Upper lobe of left lung (tissue), 6 donors: ENCODE results near the gene RYR1. TPM values are rescaled to one million over a fixed set of nuclear protein-coding genes. Genes with fewer than 3 reads are reported as not detected.

Source experiments
- ATAC-seq, 2 donors: fragments of 200-7000 bp; cut with Tn5 transposase; one replicate each; pipeline ENCODE4 v1.9.1; 2022; ENCODE audit warnings: mild to moderate bottlenecking in 2 of 2, moderate library complexity in 2 of 2; ENCODE audit not compliant: low FRiP score in 2 of 2
- DNase-seq, 2 donors: peaks; one replicate each; pipeline ENCODE4 v3.0.0-alpha.2; 2019 to 2020
- H3K27ac ChIP-seq, 4 donors: fragments of 200-600 bp; sonication (generic); one replicate each; pipeline ENCODE4 v1.5.1; 2016 to 2019
- H3K27me3 ChIP-seq, 4 donors: fragments of 200-600 bp; sonication (generic); one replicate each; pipeline ENCODE4 v1.5.1; 2017 to 2019
- H3K36me3 ChIP-seq, 4 donors: fragments of 200-600 bp; sonication (generic); one replicate each; pipeline ENCODE4 v1.5.1; 2016 to 2019
- H3K4me1 ChIP-seq, 4 donors: fragments of 200-600 bp; sonication (generic); one replicate each; pipeline ENCODE4 v1.5.1; 2018 to 2019
- H3K4me3 ChIP-seq, 4 donors: fragments of 200-600 bp; sonication (generic); one replicate each; pipeline ENCODE4 v1.5.1; 2017 to 2019; ENCODE audit warnings: mild to moderate bottlenecking in 2 of 4, moderate library complexity in 1 of 4
- H3K9me3 ChIP-seq, 4 donors: fragments of 200-600 bp; sonication (generic); one replicate each; pipeline ENCODE4 v1.5.1; 2018 to 2019
- CTCF ChIP-seq, 6 experiments: fragments of 450-650 bp in 4 of 6; fragments of 200-600 bp in 2 of 6; sonication (generic) in 2 of 6; IDR thresholded peaks; one replicate each; pipeline ENCODE4 v1.5.1; 2016 to 2019; ENCODE audit warnings: antibody characterized with exemption in 6 of 6
- EP300 ChIP-seq, 4 donors: sonication (generic); formaldehyde crosslinking; IDR thresholded peaks; one replicate each; pipeline ENCODE4 v1.5.1; 2017; ENCODE audit warnings: antibody characterized with exemption in 4 of 4, control low read depth in 2 of 4
- POLR2A ChIP-seq, 4 donors: fragments of 450-650 bp; IDR thresholded peaks; one replicate each; pipeline ENCODE4 v1.5.1; 2016 to 2017; ENCODE audit warnings: antibody characterized with exemption in 4 of 4, mild to moderate bottlenecking in 2 of 4
- POLR2AphosphoS5 ChIP-seq, 2 donors: sonication (generic); formaldehyde crosslinking; IDR thresholded peaks; one replicate each; pipeline ENCODE4 v1.5.1; 2017; ENCODE audit warnings: antibody characterized with exemption in 2 of 2
- WGBS, 2 donors: methylation state at CpG; one replicate each; pipeline ENCODE4 v1.1.5; 2017 to 2018; 5-methylcytosine and 5-hydroxymethylcytosine counted together
- total RNA-seq, 6 donors: library from RNA; depleted of rRNA in 4 of 6; stranded (reverse); fragments of >200 nt in 4 of 6; gene quantifications; one replicate each; pipeline versions ENCODE4 v1.1.0 to v1.2.1, GENCODE V29; 2016 to 2021
- donor health status: DM: no; HTN: no; CAD: no; lungs with moderate emphysema.
- donor health status: DM: no; HTN: yes; CAD: no; lungs with severe emphysema.

The RYR1 gene
- total RNA-seq, 6 donors from 2014 or later = 1.1 to 22.0 (median 5.5) TPM

DNA sequence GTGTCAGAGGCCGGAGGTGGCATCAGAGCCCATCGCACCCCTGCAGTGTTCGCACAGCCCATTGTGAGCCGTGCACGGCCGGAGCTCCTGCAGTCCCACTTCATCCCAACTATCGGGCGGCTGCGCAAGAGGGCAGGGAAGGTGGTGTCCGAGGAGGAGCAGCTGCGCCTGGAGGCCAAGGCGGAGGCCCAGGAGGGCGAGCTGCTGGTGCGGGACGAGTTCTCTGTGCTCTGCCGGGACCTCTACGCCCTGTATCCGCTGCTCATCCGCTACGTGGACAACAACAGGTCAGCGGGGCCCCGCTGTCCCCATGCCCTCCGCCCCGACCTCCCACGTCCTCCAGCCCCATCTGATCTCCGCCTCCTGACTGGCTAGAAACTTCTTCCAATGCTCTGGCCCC is 85.7 kb downstream of the RYR1 start:
- H3K27ac ChIP-seq = no peak overlapping the region
- ATAC-seq = no peak
- peak in 1 of 2 donors; percentile 76 for DNase-seq
- H3K27me3 ChIP-seq = no peaks in the 10 kb centered on the region
- H3K4me3 ChIP-seq = no peak overlapping the region
- no peaks in the 10 kb centered on the region for H3K36me3 ChIP-seq
- H3K4me1 ChIP-seq = peaks cover 2 to 7% (median 5%) of the 10 kb centered on the region in 4 donors
- H3K9me3 ChIP-seq = no peaks in the 10 kb centered on the region
- 91 to 94% methylated on average over 19 to 26 of the region's 26 CpGs for WGBS, 2 donors
- TF ChIP-seq POLR2AphosphoS5 (IDR thresholded peaks at IDR 0.05) = no peak

DNA sequence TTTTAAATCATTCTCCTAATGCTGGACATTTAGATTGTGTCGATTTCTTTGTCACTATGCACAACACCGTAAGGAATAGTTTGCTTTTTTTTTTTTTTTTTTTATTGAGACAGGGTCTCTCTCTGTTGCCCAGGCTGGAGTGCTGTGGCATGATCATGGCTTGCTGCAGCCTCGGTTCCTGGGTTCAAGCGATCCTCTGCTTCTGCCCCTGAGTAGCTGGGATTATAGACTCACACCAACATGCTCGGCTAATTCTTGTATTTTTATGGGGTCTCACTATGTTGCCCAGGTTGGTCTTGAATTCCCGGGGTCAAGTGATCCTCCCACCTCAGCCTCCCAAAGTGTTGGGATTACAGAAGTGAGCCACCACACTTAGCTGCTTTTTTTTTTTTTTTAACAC is 86.5 kb downstream of the RYR1 start:
- TF ChIP-seq POLR2AphosphoS5 (IDR thresholded peaks at IDR 0.05) = no peak
- TF ChIP-seq CTCF (IDR thresholded peaks at IDR 0.05) = no peak
- no peak for TF ChIP-seq EP300 (IDR thresholded peaks at IDR 0.05)
- TF ChIP-seq POLR2A (IDR thresholded peaks at IDR 0.05) = no peak
- WGBS, 2 donors = 88% methylated on average over 6 of the region's 6 CpGs
- Histone ChIP-seq H3K9me3 (no peaks in the 10 kb centered on the region), H3K27me3 (no peaks in the 10 kb centered on the region), H3K27ac (no peak overlapping the region), H3K36me3 (no peaks in the 10 kb centered on the region), H3K4me1 (peaks cover 0 to 4% (median 3%) of the 10 kb centered on the region in 4 donors), H3K4me3 (no peak overlapping the region)
- ATAC-seq (no peak), DNase-seq (no peak)

DNA sequence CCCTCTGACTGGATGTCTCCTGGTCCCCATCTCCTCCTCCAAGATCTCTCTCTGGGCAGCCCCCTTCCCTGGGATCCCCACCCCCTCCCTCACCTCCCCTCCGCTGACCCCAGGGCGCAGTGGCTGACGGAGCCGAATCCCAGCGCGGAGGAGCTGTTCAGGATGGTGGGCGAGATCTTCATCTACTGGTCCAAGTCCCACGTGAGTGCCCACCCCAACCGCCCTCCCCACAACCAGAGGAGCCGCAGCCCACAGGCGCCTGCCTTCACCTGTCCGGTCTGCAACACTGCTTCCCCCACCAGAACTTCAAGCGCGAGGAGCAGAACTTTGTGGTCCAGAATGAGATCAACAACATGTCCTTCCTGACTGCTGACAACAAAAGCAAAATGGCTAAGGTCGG is 89.4 kb downstream of the RYR1 start:
- TF ChIP-seq POLR2AphosphoS5 (IDR thresholded peaks at IDR 0.05) (no peak), POLR2A (IDR thresholded peaks at IDR 0.05) (no peak)
- H3K4me3 ChIP-seq = no peak overlapping the region
- no peak overlapping the region for H3K27ac ChIP-seq

GRCh38 chr19:38523319-38523718 is 89.8 kb downstream of the RYR1 start:
- WGBS, 2 donors = 68 to 82% methylated on average over 3 of the region's 3 CpGs
- DNase-seq (no peak), ATAC-seq (no peak)
- no peak overlapping the region for H3K27ac ChIP-seq
- TF ChIP-seq POLR2A (IDR thresholded peaks at IDR 0.05) = no peak
- no peak for TF ChIP-seq EP300 (IDR thresholded peaks at IDR 0.05)
- no peak for TF ChIP-seq CTCF (IDR thresholded peaks at IDR 0.05)
- TF ChIP-seq POLR2AphosphoS5 (IDR thresholded peaks at IDR 0.05) = no peak
- no peak overlapping the region for H3K4me3 ChIP-seq
- H3K27me3 ChIP-seq = no peaks in the 10 kb centered on the region
- H3K36me3 ChIP-seq = no peaks in the 10 kb centered on the region
- H3K4me1 ChIP-seq = no peaks in the 10 kb centered on the region
- no peaks in the 10 kb centered on the region for H3K9me3 ChIP-seq

More for the DNA sequence above, 89.4 kb downstream of the RYR1 start:
- DNase-seq = peak in 1 of 2 donors; percentile 61
- 90 to 93% methylated on average over 12 of the region's 15 CpGs for WGBS, 2 donors
- Histone ChIP-seq H3K9me3 (no peaks in the 10 kb centered on the region), H3K4me1 (no peaks in the 10 kb centered on the region), H3K27me3 (no peaks in the 10 kb centered on the region), H3K36me3 (no peaks in the 10 kb centered on the region)
- no peak for ATAC-seq

DNA sequence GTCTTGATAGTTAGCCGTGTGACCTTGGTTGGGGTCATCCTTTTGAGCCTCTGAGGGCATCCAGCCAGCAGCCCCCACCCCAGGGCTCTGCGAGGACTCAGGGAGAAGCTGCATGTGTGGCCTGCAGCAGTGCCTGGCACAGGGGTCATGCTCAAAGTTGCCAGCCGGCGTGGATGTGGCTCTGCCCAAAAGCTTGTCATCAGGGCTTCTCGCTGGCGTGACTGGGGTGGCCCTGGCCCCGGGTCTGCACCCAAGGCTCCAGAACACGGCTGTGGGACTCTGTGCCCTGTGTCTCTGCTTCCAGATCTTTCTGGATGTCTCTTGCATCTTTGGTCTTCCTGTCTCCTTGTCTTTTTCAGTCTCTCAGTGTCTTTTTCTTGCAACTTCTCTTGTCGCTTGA is 90.9 kb downstream of the RYR1 start:
- DNase-seq (peak in 1 of 2 donors; percentile 64), ATAC-seq (no peak)
- Histone ChIP-seq H3K4me3 (no peak overlapping the region), H3K27ac (no peak overlapping the region), H3K36me3 (no peaks in the 10 kb centered on the region), H3K27me3 (no peaks in the 10 kb centered on the region), H3K9me3 (no peaks in the 10 kb centered on the region), H3K4me1 (no peaks in the 10 kb centered on the region)
- TF ChIP-seq POLR2A (IDR thresholded peaks at IDR 0.05) = no peak
- WGBS, 2 donors = 74 to 82% methylated on average over 9 of the region's 9 CpGs

DNA sequence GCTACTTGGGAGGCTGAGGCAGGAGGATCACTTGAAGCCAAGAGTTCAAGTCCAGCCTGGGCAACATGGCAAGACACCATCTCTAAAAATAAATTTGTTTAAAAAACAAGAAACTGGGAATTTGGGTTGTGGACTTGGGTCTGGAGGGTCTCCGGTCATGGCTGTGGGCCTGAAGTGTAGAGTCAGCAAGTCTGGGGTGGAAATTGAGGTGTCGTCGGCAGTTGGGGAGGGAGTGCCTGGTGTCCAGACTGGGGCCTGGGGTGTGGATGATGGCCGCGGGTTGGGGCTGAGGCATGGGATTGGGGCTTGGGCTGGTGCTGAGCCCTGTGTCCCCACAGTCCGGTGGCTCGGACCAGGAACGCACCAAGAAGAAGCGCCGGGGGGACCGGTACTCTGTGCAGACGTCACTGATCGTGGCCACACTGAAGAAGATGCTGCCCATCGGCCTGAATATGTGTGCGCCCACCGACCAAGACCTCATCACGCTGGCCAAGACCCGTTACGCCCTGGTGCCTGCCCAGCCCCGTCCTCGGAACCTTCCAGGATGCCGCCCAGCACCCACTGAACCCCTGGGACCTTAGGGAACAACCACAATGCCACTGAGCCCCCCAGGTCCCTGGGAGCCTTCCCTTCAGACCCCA is 91.6 kb downstream of the RYR1 start:
- H3K36me3 ChIP-seq = no peaks in the 10 kb centered on the region
- DNase-seq (peak in 1 of 2 donors; percentile 69), ATAC-seq (peak in 1 of 2 donors; percentile 6)
- TF ChIP-seq EP300 (IDR thresholded peaks at IDR 0.05) = no peak
- TF ChIP-seq CTCF (IDR thresholded peaks at IDR 0.05) = no peak
- TF ChIP-seq POLR2AphosphoS5 (IDR thresholded peaks at IDR 0.05) = no peak
- no peak for TF ChIP-seq POLR2A (IDR thresholded peaks at IDR 0.05)
- no peaks in the 10 kb centered on the region for H3K4me1 ChIP-seq
- H3K9me3 ChIP-seq = no peaks in the 10 kb centered on the region
- no peak overlapping the region for H3K27ac ChIP-seq
- no peak overlapping the region for H3K4me3 ChIP-seq
- no peaks in the 10 kb centered on the region for H3K27me3 ChIP-seq
- 93 to 97% methylated on average over 14 to 22 of the region's 22 CpGs for WGBS, 2 donors
